Measurements from ENCODE around the gene CISH. TPM values are rescaled to one million over a fixed set of nuclear protein-coding genes. Genes with fewer than 3 reads are reported as not detected.
A peak's percentile ranks its signal among the peaks of the same experiment; 100 is the strongest.

The CISH gene
- total and polyA plus RNA-seq, 2 experiments from 2014 or later: 8.2 to 11.7 TPM

DNA sequence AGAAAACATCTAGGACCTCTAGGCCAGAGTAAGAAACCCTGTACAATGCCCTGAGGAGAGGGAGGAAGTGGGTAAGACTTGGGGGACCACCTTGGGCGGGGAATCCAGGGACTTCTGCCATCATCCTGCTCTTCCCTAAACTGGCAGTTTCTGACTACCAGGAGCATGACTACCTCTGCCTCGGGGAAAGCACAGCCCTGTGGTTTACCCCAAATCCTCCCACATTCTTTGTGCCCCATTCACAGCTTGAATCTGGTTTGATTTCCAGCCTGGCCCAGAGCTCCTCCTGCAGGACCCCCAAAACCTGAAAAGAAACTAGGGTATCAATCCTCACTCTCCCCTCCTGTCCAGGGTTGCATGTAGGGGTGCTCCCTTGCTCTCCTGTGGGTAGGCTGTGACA lies 48.7 kb downstream of the CISH start:
- H3K27ac ChIP-seq: no peak overlapping the region
- no peaks in the 10 kb centered on the region for H3K36me3 ChIP-seq
- TF ChIP-seq, protein P1, sequence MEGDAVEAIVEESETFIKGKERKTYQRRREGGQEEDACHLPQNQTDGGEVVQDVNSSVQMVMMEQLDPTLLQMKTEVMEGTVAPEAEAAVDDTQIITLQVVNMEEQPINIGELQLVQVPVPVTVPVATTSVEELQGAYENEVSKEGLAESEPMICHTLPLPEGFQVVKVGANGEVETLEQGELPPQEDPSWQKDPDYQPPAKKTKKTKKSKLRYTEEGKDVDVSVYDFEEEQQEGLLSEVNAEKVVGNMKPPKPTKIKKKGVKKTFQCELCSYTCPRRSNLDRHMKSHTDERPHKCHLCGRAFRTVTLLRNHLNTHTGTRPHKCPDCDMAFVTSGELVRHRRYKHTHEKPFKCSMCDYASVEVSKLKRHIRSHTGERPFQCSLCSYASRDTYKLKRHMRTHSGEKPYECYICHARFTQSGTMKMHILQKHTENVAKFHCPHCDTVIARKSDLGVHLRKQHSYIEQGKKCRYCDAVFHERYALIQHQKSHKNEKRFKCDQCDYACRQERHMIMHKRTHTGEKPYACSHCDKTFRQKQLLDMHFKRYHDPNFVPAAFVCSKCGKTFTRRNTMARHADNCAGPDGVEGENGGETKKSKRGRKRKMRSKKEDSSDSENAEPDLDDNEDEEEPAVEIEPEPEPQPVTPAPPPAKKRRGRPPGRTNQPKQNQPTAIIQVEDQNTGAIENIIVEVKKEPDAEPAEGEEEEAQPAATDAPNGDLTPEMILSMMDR (IDR thresholded peaks at IDR 0.05; ENCODE audit: low read depth, low read length): no peak
- H3K4me3 ChIP-seq: no peak overlapping the region
- H3K27me3 ChIP-seq: no peaks in the 10 kb centered on the region
- H3K9me3 ChIP-seq (ENCODE audit: low read depth): no peaks in the 10 kb centered on the region
- peak in 1 of 2 donors; percentile 33 for DNase-seq (ENCODE audit: low read depth in 1 of 2, low spot score in 1 of 2)
- no peaks in the 10 kb centered on the region for H3K4me1 ChIP-seq (ENCODE audit: low read depth)

DNA sequence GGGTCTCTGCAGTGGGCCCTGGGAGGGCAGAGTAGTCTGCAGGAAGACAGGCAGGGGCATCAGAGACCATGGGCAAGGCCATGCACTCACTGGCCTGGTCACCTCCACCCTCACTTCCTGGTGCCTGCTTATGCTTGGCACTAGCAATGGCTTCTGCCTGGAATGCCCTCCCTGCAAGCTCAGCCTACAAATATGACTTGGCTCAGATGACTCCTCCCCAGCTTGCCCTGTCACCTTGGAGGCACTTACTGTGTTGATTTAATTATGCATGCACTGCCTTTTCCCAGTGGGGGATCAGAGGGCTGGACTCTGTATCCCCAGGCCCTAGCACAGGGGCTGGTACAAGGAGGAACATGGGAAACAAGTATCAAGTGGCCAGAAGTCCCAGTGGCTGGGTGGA lies 51.9 kb downstream of the CISH start:
- TF ChIP-seq, protein P1 (IDR thresholded peaks at IDR 0.05; ENCODE audit: low read depth, low read length): no peak
- DNase-seq (ENCODE audit: low read depth in 1 of 2, low spot score in 1 of 2): no peak
- Histone ChIP-seq H3K27ac (no peak overlapping the region), H3K36me3 (no peaks in the 10 kb centered on the region), H3K9me3 (ENCODE audit: low read depth) (no peaks in the 10 kb centered on the region), H3K27me3 (no peaks in the 10 kb centered on the region), H3K4me1 (ENCODE audit: low read depth) (no peaks in the 10 kb centered on the region), H3K4me3 (no peak overlapping the region)

DNA sequence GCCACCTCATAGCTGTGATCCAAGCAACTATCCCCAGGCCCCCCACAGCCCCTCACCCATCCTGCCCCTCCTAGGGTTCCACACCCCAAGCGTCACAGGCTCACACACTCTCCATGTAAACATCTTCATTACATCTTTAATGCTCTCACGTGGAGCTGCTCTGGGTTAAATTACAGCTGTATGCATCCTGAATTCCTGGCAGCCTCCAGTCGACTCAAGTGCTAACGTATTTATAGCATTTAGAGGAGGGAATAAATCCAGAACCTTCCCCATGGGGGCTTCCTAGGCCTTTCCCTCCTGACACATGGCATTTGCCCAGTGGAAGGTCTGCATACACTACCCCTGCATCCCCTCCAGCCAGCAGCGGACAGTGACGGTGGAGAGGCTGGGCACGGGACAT lies 53.7 kb downstream of the CISH start:
- Histone ChIP-seq H3K36me3 (no peaks in the 10 kb centered on the region), H3K4me3 (no peak overlapping the region), H3K27ac (no peak overlapping the region), H3K4me1 (ENCODE audit: low read depth) (no peaks in the 10 kb centered on the region), H3K9me3 (ENCODE audit: low read depth) (no peaks in the 10 kb centered on the region), H3K27me3 (no peaks in the 10 kb centered on the region)
- DNase-seq (ENCODE audit: low read depth in 1 of 2, low spot score in 1 of 2): no peak
- TF ChIP-seq, protein P1 (IDR thresholded peaks at IDR 0.05; ENCODE audit: low read depth, low read length): no peak

DNA sequence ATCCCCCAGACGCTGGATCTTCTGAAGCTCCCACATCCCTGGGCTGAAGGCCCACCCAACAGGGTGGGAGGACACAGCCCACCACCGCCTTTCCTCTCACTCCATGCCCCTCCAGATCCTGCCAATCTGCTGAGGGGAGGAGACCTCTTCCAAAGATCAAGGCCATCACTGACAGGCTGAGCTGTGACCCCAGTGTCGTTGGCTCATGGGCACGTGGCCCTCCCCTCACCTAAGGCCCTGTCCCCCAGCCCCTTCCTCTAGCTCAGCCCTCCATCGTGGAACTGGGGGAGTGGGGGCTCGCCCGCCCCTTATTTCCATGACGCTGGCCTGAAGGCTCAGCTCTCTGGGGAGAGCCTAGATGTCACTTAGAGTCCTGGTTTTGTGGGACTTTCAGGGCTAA lies 54.5 kb downstream of the CISH start:
- H3K27me3 ChIP-seq: no peaks in the 10 kb centered on the region
- H3K4me3 ChIP-seq: no peak overlapping the region
- DNase-seq (ENCODE audit: low read depth in 1 of 2, low spot score in 1 of 2): no peak
- no peak overlapping the region for H3K27ac ChIP-seq
- no peaks in the 10 kb centered on the region for H3K9me3 ChIP-seq (ENCODE audit: low read depth)
- H3K36me3 ChIP-seq: no peaks in the 10 kb centered on the region
- no peaks in the 10 kb centered on the region for H3K4me1 ChIP-seq (ENCODE audit: low read depth)
- TF ChIP-seq, protein P1 (IDR thresholded peaks at IDR 0.05; ENCODE audit: low read depth, low read length): no peak

Other genes starting within 250 kb of the CISH start
- gene CACNA2D2, start 108.1 kb downstream of the CISH start, total RNA-seq: 6.8 and 8.7 TPM in 2 replicates
- gene CACNA2D2, start 108.1 kb downstream of the CISH start, polyA plus RNA-seq: 5.4 TPM in 2 replicates
- 34.1 and 39.4 TPM in 2 replicates for gene C3orf18, start 44.0 kb downstream of the CISH start, total RNA-seq
- 33.6 and 37.0 TPM in 2 replicates for gene C3orf18, start 44.0 kb downstream of the CISH start, polyA plus RNA-seq
- gene HEMK1, start 42.3 kb downstream of the CISH start, total RNA-seq: 13.8 and 23.3 TPM in 2 replicates
- 33.9 and 37.4 TPM in 2 replicates for gene HEMK1, start 42.3 kb downstream of the CISH start, polyA plus RNA-seq
- gene MAPKAPK3, start 5.4 kb upstream of the CISH start, total RNA-seq: 88.2 and 94.7 TPM in 2 replicates
- 77.3 and 94.2 TPM in 2 replicates for gene MAPKAPK3, start 5.4 kb upstream of the CISH start, polyA plus RNA-seq
- gene DOCK3, start 63.2 kb upstream of the CISH start, total RNA-seq: 0.42 and 1.3 TPM in 2 replicates
- 0.56 and 0.94 TPM in 2 replicates for gene DOCK3, start 63.2 kb upstream of the CISH start, polyA plus RNA-seq

Measured in cardiac muscle cell (in vitro differentiated cells and primary cell).